ENCODE data around the gene STPG1. TPM values are rescaled to one million over a fixed set of nuclear protein-coding genes. Genes with fewer than 3 reads are reported as not detected.
A peak's percentile ranks its signal among the peaks of the same experiment; 100 is the strongest.

STPG1 gene
- total and polyA plus RNA-seq, 2 of the 13 experiments (the other 11 are each of a cell fraction or from before 2014, with no cell fraction given) = 3.4 to 4.3 TPM

- CTCF ChIA-PET (ENCODE audit: low intra/inter-chr PET ratio, low total read pairs) = no interaction called here
- Histone ChIP-seq H3K27ac (ENCODE audit: extremely low read length, insufficient read depth, low read length) (no peak overlapping the region), H3K4me3 (replicated peaks in 1 of 3; ENCODE audit: insufficient read depth in 1 of 3, low read depth in 2 of 3, low read length in 3 of 3) (no peak overlapping the region), H2AFZ (ENCODE audit: low read length) (no peak overlapping the region), H3K4me1 (ENCODE audit: insufficient read depth, low read length) (no peaks in the 10 kb centered on the region), H3K9me3 (ENCODE audit: low read length) (no peaks in the 10 kb centered on the region), H4K20me1 (ENCODE audit: insufficient read depth, low read length) (no peaks in the 10 kb centered on the region), H3K4me2 (ENCODE audit: low read depth, low read length) (no peak overlapping the region), H3K36me3 (replicated peaks in 1 of 2; ENCODE audit: control insufficient read depth in 1 of 2, insufficient read depth in 2 of 2, low read length in 2 of 2) (no peaks in the 10 kb centered on the region), H3K27me3 (ENCODE audit: control insufficient read depth in 1 of 2, insufficient read depth in 2 of 2, low read length in 2 of 2) (peaks cover 1 to 48% of the 10 kb centered on the region in 2 experiments; a peak in 4 of 5 replicates), H3K9ac (ENCODE audit: insufficient read depth, low read depth, low read length) (no peak overlapping the region), H3K79me2 (ENCODE audit: insufficient read depth, low read length) (no peaks in the 10 kb centered on the region)
- DNase-seq (ENCODE audit: low spot score) = no peak
- peak; percentile 33; the same call in 1 of the 2 replicates for TF ChIP-seq ZNF768 (CRISPR knock-in tag; IDR thresholded peaks at IDR 0.05)
- TF ChIP-seq ZBTB7B (CRISPR knock-in tag; IDR thresholded peaks at IDR 0.05) = no peak
- POLR2A ChIA-PET = no interaction called here
- intact Hi-C loops (cut with micrococcal nuclease; ENCODE audit: unreplicated experiment) (no loop called here), in situ Hi-C loops (cut with HindIII; ENCODE audit: extremely low pct_ligation_motif_present, low pct_unique_long_range_greater_than_20kb) (no loop called here)
- no peak for FAIRE-seq
- WGBS (ENCODE audit: low lambda C conversion rate) = 27% methylated on average over 12 of the region's 13 CpGs
- no TSS peak for BruUV-seq (replicated peaks)
- no peak for ATAC-seq
Measured at GRCh38 chr1:24343412-24344089, 70.0 kb downstream of the STPG1 start.

GRCh38 chr1:24341260-24341659 lies 72.3 kb downstream of the STPG1 start:
- DNase-seq (ENCODE audit: low spot score) = no peak
- H3K4me3 ChIP-seq (replicated peaks in 1 of 3; ENCODE audit: insufficient read depth in 1 of 3, low read depth in 2 of 3, low read length in 3 of 3) = no peak overlapping the region
- no peaks in the 10 kb centered on the region for H3K4me1 ChIP-seq (ENCODE audit: insufficient read depth, low read length)
- no peak for FAIRE-seq
- CTCF ChIA-PET (ENCODE audit: low intra/inter-chr PET ratio, low total read pairs) = no interaction called here
- no peak overlapping the region for H3K4me2 ChIP-seq (ENCODE audit: low read depth, low read length)
- intact Hi-C loops (cut with micrococcal nuclease; ENCODE audit: unreplicated experiment) (no loop called here), in situ Hi-C loops (cut with HindIII; ENCODE audit: extremely low pct_ligation_motif_present, low pct_unique_long_range_greater_than_20kb) (no loop called here)
- no peaks in the 10 kb centered on the region for H3K9me3 ChIP-seq (ENCODE audit: low read length)
- ATAC-seq = no peak
- H3K9ac ChIP-seq (ENCODE audit: insufficient read depth, low read depth, low read length) = no peak overlapping the region
- H3K79me2 ChIP-seq (ENCODE audit: insufficient read depth, low read length) = no peaks in the 10 kb centered on the region
- H3K27me3 ChIP-seq (ENCODE audit: control insufficient read depth in 1 of 2, insufficient read depth in 2 of 2, low read length in 2 of 2) = peaks cover 3 to 53% of the 10 kb centered on the region in 2 experiments; a peak in 4 of 5 replicates
- no peak for TF ChIP-seq TBP (CRISPR knock-in tag; IDR thresholded peaks at IDR 0.05)
- TF ChIP-seq XRCC5 (optimal IDR thresholded peaks at IDR 0.05; ENCODE audit: low read length) = no peak
- TF ChIP-seq ZFP36L2 (CRISPR knock-in tag; IDR thresholded peaks at IDR 0.05) = no peak
- no peak for TF ChIP-seq SOX5 (CRISPR knock-in tag; IDR thresholded peaks at IDR 0.05; ENCODE audit: borderline replicate concordance)
- TF ChIP-seq ZNF350 (CRISPR knock-in tag; IDR thresholded peaks at IDR 0.05; ENCODE audit: borderline replicate concordance, low read depth) = no peak
- TF ChIP-seq ZNF619 (CRISPR knock-in tag; IDR thresholded peaks at IDR 0.05) = no peak
- TF ChIP-seq THAP7 (CRISPR knock-in tag; IDR thresholded peaks at IDR 0.05) = no peak
- no peak for TF ChIP-seq ZNF850 (CRISPR knock-in tag; conservative IDR thresholded peaks at IDR 0.05)
- TF ChIP-seq PRMT3 (CRISPR knock-in tag; IDR thresholded peaks at IDR 0.05; ENCODE audit: borderline replicate concordance, low read depth) = no peak
- H3K36me3 ChIP-seq (replicated peaks in 1 of 2; ENCODE audit: control insufficient read depth in 1 of 2, insufficient read depth in 2 of 2, low read length in 2 of 2) = no peaks in the 10 kb centered on the region
- POLR2A ChIA-PET = no interaction called here
- BruUV-seq (replicated peaks) = no TSS peak
- 15% methylated on average over 7 of the region's 8 CpGs for WGBS (ENCODE audit: low lambda C conversion rate)
- H4K20me1 ChIP-seq (ENCODE audit: insufficient read depth, low read length) = no peaks in the 10 kb centered on the region
- H2AFZ ChIP-seq (ENCODE audit: low read length) = no peak overlapping the region
- no peak overlapping the region for H3K27ac ChIP-seq (ENCODE audit: extremely low read length, insufficient read depth, low read length)

Measured in HepG2 (cell line).